ENCODE data around the gene SLX4.
"Not testable (repeated sequence)": the region's sequence is repeated elsewhere in the genome, so short reads cannot be mapped to it uniquely, and the experiment has no call there.

GRCh38 chr16:3608976-3609375, 2.4 kb downstream of the SLX4 start:
- not testable (repeated sequence) for TF ChIP-seq EZH2phosphoT487 (IDR thresholded peaks at IDR 0.05; ENCODE audit: insufficient read depth, low read depth); EZH2 (IDR thresholded peaks at IDR 0.05; ENCODE audit: insufficient read depth, poor library complexity, severe bottlenecking)

Data from GM23248 (cell line).